Left lung (tissue), 10 donors: ENCODE data around the gene SURF4. TPM values are rescaled to one million over a fixed set of nuclear protein-coding genes. Genes with fewer than 3 reads are reported as not detected.

ENCODE experiments used
- ATAC-seq: fragments of 200-7000 bp; cut with Tn5 transposase; one replicate; pipeline ENCODE4 v1.9.1; 2020; ENCODE audit warnings: moderate library complexity
- DNase-seq, 4 donors: peaks; one replicate each; pipeline ENCODE4 v3.0.0-alpha.2; 2013 to 2020
- H3K27ac ChIP-seq, 2 donors: fragments of 200-600 bp; sonication (generic) in 1 of 2; one replicate each; pipeline versions ENCODE4 v1.5.0 to v1.8.0; 2020 to 2021
- H3K27me3 ChIP-seq, 2 donors: fragments of 200-600 bp; sonication (generic) in 1 of 2; one replicate each; pipeline versions ENCODE4 v1.5.0 to v1.8.0; 2020 to 2021
- H3K36me3 ChIP-seq, 2 donors: fragments of 200-600 bp; sonication (generic) in 1 of 2; one replicate each; pipeline versions ENCODE4 v1.5.0 to v1.8.0; 2020 to 2021
- H3K4me1 ChIP-seq, 2 donors: fragments of 200-600 bp; one replicate each; pipeline ENCODE4 v1.8.0; 2021
- H3K4me3 ChIP-seq, 2 donors: fragments of 200-600 bp; sonication (generic) in 1 of 2; one replicate each; pipeline versions ENCODE4 v1.5.0 to v1.8.0; 2020 to 2021; ENCODE audit warnings: mild to moderate bottlenecking in 1 of 2
- H3K9me3 ChIP-seq, 2 donors: fragments of 200-600 bp; sonication (generic) in 1 of 2; one replicate each; pipeline versions ENCODE4 v1.5.0 to v1.8.0; 2020 to 2021
- intact Hi-C, 2 donors: fragments of 100-400 bp; cut with DNase I; formaldehyde crosslinking; loops; one replicate each; pipeline versions ENCODE4 v1.11.2 to v1.14.2; 2022
- polyA plus RNA-seq, 6 donors: library from polyadenylated mRNA; unstranded; fragments of 120-200 nt; gene quantifications; one replicate each; pipeline ENCODE4 v1.2.1, GENCODE V29; 2013; ENCODE audit not compliant: insufficient read length in 6 of 6
- total RNA-seq, 2 donors: library from RNA; stranded (reverse); fragmentation: NEBNext Ultra II Directional; extraction: Animal tissue kit (Norgen Biotek cat#: 25700); gene quantifications; one replicate each; pipeline ENCODE4 v1.2.1, GENCODE V29; 2021
- TF ChIP-seq, protein P1 (sequence below), 2 donors: fragments of 200-600 bp; sonication (generic) in 1 of 2; IDR thresholded peaks; one replicate each; pipeline versions ENCODE4 v1.5.0 to v1.8.0; 2021; ENCODE audit warnings: antibody characterized with exemption in 2 of 2
- donor health status: DM: no; HTN: yes; CAD: no.
- donor health status: DM: no; HTN: no; CAD: no.

SURF4 gene
- total and polyA plus RNA-seq, 8 donors, result 117 to 252 (median 132) TPM

DNA sequence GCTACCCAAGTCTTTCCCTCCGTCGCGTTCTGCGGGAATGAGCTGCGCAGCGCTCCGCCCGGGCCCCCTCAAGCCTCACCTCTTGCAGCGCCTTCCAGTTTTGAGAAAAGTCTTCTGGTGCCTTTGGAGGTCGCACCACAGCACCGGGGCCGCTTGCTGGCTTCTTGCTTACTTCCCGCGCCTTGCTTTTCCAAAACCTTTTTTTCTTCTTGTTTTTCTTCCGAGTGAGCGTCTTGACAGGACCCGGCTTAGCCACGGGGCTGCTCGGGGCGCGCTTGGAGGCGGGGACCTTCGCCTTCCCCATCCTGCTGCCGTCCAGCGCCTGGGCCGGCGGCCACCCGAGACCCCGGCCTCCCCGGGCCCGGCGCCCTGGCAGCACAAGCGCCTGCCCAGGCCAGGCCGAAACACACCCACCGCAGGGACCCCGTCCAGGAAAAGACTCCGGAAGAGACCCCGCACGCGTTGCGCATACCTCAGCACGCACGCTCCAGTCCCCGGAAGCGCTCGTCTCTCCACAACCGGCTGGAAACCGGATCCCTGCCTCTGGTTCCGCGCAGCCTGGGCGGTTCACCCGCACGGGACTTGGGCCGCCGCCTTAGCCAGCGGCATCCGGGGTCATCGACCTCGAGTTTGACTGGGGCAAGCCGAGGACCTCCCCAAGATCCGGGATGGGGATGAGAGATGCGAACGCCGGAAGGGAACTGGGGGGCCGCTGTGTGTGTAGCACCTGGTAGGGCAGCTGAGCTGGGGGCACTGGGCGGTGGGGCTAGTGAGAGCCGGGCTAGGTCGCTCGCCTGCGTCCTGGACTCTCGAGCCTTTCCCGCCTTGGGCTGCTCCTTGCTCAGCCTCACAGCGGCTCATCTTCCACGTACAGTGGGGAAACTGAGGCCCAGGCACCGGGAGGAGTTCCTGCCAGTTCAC is 41.9 kb upstream of the SURF4 start, which contains the start of gene REXO4:
Gene REXO4 (minus strand): TSS at position 470 of the 921 bp plus-strand sequence. CDS start 166 bp downstream, at position 304.
- TF ChIP-seq, protein P1, sequence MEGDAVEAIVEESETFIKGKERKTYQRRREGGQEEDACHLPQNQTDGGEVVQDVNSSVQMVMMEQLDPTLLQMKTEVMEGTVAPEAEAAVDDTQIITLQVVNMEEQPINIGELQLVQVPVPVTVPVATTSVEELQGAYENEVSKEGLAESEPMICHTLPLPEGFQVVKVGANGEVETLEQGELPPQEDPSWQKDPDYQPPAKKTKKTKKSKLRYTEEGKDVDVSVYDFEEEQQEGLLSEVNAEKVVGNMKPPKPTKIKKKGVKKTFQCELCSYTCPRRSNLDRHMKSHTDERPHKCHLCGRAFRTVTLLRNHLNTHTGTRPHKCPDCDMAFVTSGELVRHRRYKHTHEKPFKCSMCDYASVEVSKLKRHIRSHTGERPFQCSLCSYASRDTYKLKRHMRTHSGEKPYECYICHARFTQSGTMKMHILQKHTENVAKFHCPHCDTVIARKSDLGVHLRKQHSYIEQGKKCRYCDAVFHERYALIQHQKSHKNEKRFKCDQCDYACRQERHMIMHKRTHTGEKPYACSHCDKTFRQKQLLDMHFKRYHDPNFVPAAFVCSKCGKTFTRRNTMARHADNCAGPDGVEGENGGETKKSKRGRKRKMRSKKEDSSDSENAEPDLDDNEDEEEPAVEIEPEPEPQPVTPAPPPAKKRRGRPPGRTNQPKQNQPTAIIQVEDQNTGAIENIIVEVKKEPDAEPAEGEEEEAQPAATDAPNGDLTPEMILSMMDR (IDR thresholded peaks at IDR 0.05), result no peak
- ATAC-seq, result peak; percentile 96
- H3K4me3 ChIP-seq, result peak within 1 kb of the TSS; percentile 76 to 85
- intact Hi-C loops, result no loop called here
- H3K27me3 ChIP-seq, result no peaks in the 10 kb centered on the region
- peak; percentile 80 to 93 (median 86) for DNase-seq
- peaks cover 0 to 27% of the 10 kb centered on the region in 2 donors for H3K36me3 ChIP-seq
- H3K9me3 ChIP-seq, result no peaks in the 10 kb centered on the region
- H3K27ac ChIP-seq, result peak within 1 kb of the TSS; percentile 77 to 80
- H3K4me1 ChIP-seq, result peaks cover 7 to 31% of the 10 kb centered on the region in 2 donors

DNA sequence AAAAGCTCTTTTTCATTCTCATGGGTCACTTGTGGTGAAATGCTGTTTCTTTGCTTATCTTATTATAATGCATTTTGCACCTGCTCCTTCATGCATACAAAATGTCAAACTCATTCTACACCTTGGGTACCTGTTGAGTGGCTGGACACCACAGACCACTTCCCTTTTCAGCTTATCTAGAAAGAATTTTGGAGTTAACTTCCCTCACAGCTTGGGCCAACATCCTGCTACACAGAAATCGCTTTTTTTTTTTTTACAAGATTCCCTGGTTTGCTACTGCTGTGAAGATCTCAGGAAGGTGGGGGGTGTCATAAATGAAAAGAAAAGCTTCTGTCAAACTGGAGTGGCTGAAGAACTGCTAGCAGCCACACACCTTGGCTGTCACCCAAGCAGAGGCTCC is 39.3 kb upstream of the SURF4 start:
- ATAC-seq (no peak), DNase-seq (no peak)
- peaks cover 0 to 54% of the 10 kb centered on the region in 2 donors for H3K36me3 ChIP-seq
- no peaks in the 10 kb centered on the region for H3K9me3 ChIP-seq
- TF ChIP-seq, protein P1 (IDR thresholded peaks at IDR 0.05), result no peak
- no peak overlapping the region for H3K4me3 ChIP-seq
- no peaks in the 10 kb centered on the region for H3K27me3 ChIP-seq
- H3K27ac ChIP-seq, result no peak overlapping the region
- intact Hi-C loops, result no loop called here
- peaks cover 7 to 31% of the 10 kb centered on the region in 2 donors for H3K4me1 ChIP-seq

DNA sequence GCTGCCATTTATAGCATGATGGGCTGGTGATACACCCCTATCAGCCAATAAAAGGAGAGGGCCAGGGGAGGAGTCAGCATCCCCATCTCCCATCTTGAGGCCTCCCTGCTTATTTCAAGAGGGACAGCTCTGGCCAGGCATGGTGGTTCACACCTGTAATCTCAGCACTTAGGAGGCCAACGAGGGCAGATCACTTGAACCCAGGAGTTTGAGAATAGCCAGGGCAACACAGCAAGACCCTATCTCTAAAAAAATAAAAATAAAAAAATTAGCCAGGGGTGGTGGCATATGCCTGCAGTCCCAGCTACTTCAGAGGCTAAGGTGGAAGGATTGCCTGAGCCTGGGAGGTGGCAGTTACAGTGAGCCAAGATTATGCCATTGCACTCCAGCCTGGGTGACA is 32.2 kb upstream of the SURF4 start:
- no peaks in the 10 kb centered on the region for H3K27me3 ChIP-seq
- no peaks in the 10 kb centered on the region for H3K4me1 ChIP-seq
- no peak overlapping the region for H3K4me3 ChIP-seq
- TF ChIP-seq, protein P1 (IDR thresholded peaks at IDR 0.05), result no peak
- intact Hi-C loops, result loop anchor here in 1 of 2 donors (10.0 kb wide), 1 partner anchor 77 kb away; no protein-coding TSS in a partner anchor
- DNase-seq (no peak), ATAC-seq (no peak)
- peaks cover 0 to 92% of the 10 kb centered on the region in 2 donors for H3K36me3 ChIP-seq
- no peak overlapping the region for H3K27ac ChIP-seq
- H3K9me3 ChIP-seq, result no peaks in the 10 kb centered on the region

DNA sequence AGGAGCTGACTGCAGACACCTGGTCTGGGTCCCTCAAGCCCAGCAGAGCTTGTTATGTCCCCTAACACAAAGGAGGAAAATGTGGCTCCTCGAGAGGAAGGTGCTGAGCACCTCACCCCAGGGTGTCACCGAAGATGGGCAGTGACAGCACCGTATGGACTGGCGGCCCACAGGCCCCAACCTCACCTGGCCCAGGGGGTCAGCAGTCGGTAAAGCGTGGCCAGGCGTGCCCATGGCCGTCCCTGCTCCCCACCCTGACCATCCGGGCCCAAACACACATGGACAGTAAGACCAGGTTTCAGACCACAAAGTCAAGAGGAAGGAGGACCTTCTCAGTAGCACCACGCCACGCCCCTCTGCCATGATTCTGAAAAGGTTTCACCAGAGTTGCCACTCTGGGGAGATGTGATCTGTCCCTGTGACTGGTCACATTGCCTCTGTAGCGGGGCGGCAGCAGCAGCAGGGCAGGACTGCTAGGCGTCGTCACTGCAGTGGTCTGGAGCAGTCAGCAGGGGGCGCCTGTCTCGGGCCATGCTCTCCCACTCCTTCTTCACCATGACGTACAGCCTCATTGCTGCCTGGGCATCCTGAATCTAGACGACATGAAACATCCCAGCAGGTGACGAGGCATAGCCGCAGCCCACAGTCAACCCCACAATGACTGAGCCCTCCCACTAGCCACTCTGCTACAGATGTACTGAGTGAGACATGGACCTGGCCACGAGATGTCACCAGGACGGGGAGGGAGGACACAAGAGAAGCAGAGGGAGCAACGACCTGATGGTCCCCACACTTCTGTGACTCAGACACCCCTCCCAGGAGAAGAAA is 30.8 kb upstream of the SURF4 start:
- TF ChIP-seq, protein P1 (IDR thresholded peaks at IDR 0.05), result peak; percentile 83 to 94
- H3K4me1 ChIP-seq, result no peaks in the 10 kb centered on the region
- ATAC-seq (peak; percentile 92), DNase-seq (peak; percentile 46 to 93 (median 72))
- H3K36me3 ChIP-seq, result peaks cover 0 to 88% of the 10 kb centered on the region in 2 donors
- no peak overlapping the region for H3K27ac ChIP-seq
- H3K27me3 ChIP-seq, result no peaks in the 10 kb centered on the region
- intact Hi-C loops, result loop anchor here in 1 of 2 donors (10.0 kb wide), 1 partner anchor 78 kb away; no protein-coding TSS in a partner anchor
- no peaks in the 10 kb centered on the region for H3K9me3 ChIP-seq
- H3K4me3 ChIP-seq, result no peak overlapping the region
